Measurements from ENCODE around the gene PPARG. TPM values are rescaled to one million over a fixed set of nuclear protein-coding genes. Genes with fewer than 3 reads are reported as not detected.

PPARG gene
- total and polyA plus RNA-seq, 7 donors = 9.7 to 111 (median 17.8) TPM

DNA sequence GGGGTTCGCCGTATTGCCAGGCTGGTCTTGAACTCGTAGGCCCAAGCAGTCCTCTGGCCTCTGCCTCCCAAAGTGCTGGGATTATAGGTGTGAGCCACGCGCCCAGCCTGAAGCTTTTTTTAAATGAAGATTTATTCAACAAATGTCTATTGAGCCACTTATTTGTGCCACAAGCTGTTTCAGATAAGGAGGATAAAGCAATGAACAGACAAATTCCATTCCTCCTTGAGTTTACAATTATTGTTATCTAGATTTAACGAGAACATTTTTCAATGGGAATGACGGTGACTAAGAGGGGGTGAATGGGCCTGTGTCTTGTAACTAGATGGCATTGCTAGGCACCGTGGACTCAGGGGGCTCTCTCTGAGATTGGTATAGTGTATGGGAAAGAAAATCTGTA lies 10.2 kb downstream of the PPARG start:
- H3K27me3 ChIP-seq = no peaks in the 10 kb centered on the region
- no peak overlapping the region for H3K4me3 ChIP-seq
- H3K27ac ChIP-seq = no peak overlapping the region
- no peaks in the 10 kb centered on the region for H3K9me3 ChIP-seq
- no peak for DNase-seq
- no peaks in the 10 kb centered on the region for H3K4me1 ChIP-seq
- intact Hi-C loops (cut with DNase I) = no loop called here
- H3K36me3 ChIP-seq = no peaks in the 10 kb centered on the region
- no peak for TF ChIP-seq EP300 (IDR thresholded peaks at IDR 0.05)
- TF ChIP-seq, protein P1, sequence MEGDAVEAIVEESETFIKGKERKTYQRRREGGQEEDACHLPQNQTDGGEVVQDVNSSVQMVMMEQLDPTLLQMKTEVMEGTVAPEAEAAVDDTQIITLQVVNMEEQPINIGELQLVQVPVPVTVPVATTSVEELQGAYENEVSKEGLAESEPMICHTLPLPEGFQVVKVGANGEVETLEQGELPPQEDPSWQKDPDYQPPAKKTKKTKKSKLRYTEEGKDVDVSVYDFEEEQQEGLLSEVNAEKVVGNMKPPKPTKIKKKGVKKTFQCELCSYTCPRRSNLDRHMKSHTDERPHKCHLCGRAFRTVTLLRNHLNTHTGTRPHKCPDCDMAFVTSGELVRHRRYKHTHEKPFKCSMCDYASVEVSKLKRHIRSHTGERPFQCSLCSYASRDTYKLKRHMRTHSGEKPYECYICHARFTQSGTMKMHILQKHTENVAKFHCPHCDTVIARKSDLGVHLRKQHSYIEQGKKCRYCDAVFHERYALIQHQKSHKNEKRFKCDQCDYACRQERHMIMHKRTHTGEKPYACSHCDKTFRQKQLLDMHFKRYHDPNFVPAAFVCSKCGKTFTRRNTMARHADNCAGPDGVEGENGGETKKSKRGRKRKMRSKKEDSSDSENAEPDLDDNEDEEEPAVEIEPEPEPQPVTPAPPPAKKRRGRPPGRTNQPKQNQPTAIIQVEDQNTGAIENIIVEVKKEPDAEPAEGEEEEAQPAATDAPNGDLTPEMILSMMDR (IDR thresholded peaks at IDR 0.05) = no peak
- TF ChIP-seq POLR2A (IDR thresholded peaks at IDR 0.05) = no peak
- TF ChIP-seq POLR2AphosphoS5 (IDR thresholded peaks at IDR 0.05) = no peak
- 64 to 86% methylated on average over 8 of the region's 8 CpGs for WGBS, 2 donors

DNA sequence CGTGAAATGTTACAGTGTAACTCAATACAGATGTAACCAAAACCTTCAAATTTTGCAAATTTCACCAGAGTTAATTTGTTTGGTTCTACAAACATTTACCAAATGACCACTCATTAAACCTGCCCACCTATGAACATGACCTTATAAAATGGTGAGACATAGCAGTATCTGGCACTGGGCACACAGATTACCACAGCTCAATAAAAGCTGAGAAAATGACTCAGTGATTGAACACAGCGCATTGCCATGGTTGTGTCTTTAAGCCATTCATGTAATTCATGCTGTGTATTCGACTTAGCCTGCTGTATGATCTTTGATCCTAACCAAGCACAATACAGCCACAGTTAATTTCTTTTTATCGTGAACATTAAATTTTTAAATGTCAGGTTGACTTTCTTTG lies 11.3 kb downstream of the PPARG start:
- TF ChIP-seq EP300 (IDR thresholded peaks at IDR 0.05) (no peak), POLR2A (IDR thresholded peaks at IDR 0.05) (no peak), POLR2AphosphoS5 (IDR thresholded peaks at IDR 0.05) (no peak)
- TF ChIP-seq, protein P1 (IDR thresholded peaks at IDR 0.05) = no peak
- Histone ChIP-seq H3K4me1 (no peaks in the 10 kb centered on the region), H3K9me3 (no peaks in the 10 kb centered on the region), H3K27ac (no peak overlapping the region), H3K36me3 (no peaks in the 10 kb centered on the region), H3K27me3 (no peaks in the 10 kb centered on the region), H3K4me3 (no peak overlapping the region)
- WGBS, 2 donors = 25 to 75% methylated on average over 4 of the region's 4 CpGs
- DNase-seq = no peak
- intact Hi-C loops (cut with DNase I) = no loop called here

DNA sequence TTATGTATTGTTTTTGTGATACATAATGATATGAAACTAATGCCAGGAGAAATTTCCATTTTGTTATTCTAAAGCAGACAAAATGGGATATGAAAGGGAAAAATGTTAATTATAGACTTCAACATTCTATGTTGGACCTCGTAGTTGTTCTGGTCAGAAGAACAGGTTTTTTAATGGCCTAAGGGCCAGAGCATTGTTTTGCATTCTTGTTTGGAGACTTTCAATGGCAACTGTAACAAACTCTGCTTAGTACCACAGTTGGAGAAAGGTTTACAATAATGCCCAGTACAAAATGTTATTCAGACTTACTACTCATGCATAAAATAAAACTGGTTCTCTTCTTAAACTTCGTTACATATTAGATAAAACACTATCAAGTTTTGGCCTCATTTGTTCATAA lies 12.2 kb downstream of the PPARG start:
- H3K9me3 ChIP-seq = no peaks in the 10 kb centered on the region
- TF ChIP-seq POLR2AphosphoS5 (IDR thresholded peaks at IDR 0.05) = no peak
- TF ChIP-seq, protein P1 (IDR thresholded peaks at IDR 0.05) = no peak
- no peak for TF ChIP-seq POLR2A (IDR thresholded peaks at IDR 0.05)
- no peak for TF ChIP-seq EP300 (IDR thresholded peaks at IDR 0.05)
- H3K36me3 ChIP-seq = no peaks in the 10 kb centered on the region
- no peaks in the 10 kb centered on the region for H3K27me3 ChIP-seq
- intact Hi-C loops (cut with DNase I) = no loop called here
- no peak for DNase-seq
- H3K4me3 ChIP-seq = no peak overlapping the region
- WGBS, 2 donors = 42 to 75% methylated on average over 2 of the region's 2 CpGs
- no peaks in the 10 kb centered on the region for H3K4me1 ChIP-seq
- H3K27ac ChIP-seq = no peak overlapping the region

DNA sequence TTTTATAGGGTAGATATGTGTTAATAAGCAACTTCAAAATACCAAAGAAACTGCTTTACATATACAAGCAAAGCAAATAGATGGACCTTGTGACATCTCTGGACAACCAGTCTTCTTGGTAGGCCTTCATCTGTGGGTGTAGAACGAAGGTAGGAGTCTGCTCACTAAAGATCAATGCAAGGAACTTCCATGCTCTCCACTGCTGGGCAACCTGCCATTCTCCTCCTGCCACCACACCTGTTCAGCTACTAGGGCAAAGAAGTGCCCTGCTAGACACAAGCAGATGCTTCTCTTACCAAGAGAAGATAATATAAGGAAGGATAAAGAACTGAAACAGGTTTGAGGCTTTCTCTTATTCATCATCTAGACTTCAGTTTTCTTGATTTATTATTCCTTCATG lies 12.6 kb downstream of the PPARG start:
- TF ChIP-seq, protein P1 (IDR thresholded peaks at IDR 0.05) = no peak
- TF ChIP-seq POLR2AphosphoS5 (IDR thresholded peaks at IDR 0.05) (no peak), POLR2A (IDR thresholded peaks at IDR 0.05) (no peak), EP300 (IDR thresholded peaks at IDR 0.05) (no peak)
- H3K27ac ChIP-seq = no peak overlapping the region
- 18 to 63% methylated on average over 1 of the region's 1 CpG for WGBS, 2 donors
- no peaks in the 10 kb centered on the region for H3K9me3 ChIP-seq
- no peaks in the 10 kb centered on the region for H3K4me1 ChIP-seq
- H3K36me3 ChIP-seq = no peaks in the 10 kb centered on the region
- intact Hi-C loops (cut with DNase I) = no loop called here
- no peaks in the 10 kb centered on the region for H3K27me3 ChIP-seq
- no peak overlapping the region for H3K4me3 ChIP-seq
- DNase-seq = no peak

DNA sequence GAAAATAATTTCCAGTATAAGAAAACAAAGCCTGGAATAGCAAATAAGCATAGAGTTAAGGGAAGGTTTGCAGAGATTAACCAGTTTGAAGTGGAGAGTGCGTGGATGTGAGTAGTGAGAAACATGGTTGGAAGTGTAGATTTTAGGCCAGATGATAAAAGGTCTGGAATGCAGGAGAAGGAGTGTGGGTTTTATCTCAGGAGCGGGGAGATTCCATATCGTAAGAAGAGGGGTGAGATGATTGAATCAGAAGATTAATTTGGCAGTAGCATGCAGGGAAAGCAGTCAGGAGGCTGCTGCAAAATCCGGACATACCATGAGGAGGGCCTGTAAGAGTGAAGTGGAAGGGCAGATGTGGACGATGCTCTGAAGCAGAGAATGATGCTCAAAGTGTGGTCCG lies 13.7 kb downstream of the PPARG start:
- intact Hi-C loops (cut with DNase I) = no loop called here
- WGBS, 2 donors = 94 to 95% methylated on average over 6 of the region's 6 CpGs

More for the DNA sequence above, 13.7 kb downstream of the PPARG start:
- Histone ChIP-seq H3K4me3 (no peak overlapping the region), H3K9me3 (no peaks in the 10 kb centered on the region), H3K27me3 (no peaks in the 10 kb centered on the region), H3K4me1 (no peaks in the 10 kb centered on the region), H3K27ac (no peak overlapping the region), H3K36me3 (no peaks in the 10 kb centered on the region)
- no peak for TF ChIP-seq POLR2AphosphoS5 (IDR thresholded peaks at IDR 0.05)
- TF ChIP-seq, protein P1 (IDR thresholded peaks at IDR 0.05) = no peak
- no peak for DNase-seq

Data from sigmoid colon (tissue), 7 donors.